T-helper 2 cell treated with Interferon-gamma antibody and Interleukin-4, amounts not matched to agents 5 μg/mL and 100 μg/mL, for 36 hours (primary cell): Measurements from ENCODE around the gene GCDH.
A peak's percentile ranks its signal among the peaks of the same experiment; 100 is the strongest.

Experiments
- DNase-seq: peaks from one replicate; pipeline ENCODE4 v3.0.0; 2021; ENCODE audit warnings: low spot score
- H3K27ac Mint-ChIP-seq: one replicate; pipeline ENCODE4 v1.8.0; 2021; ENCODE audit warnings: mild to moderate bottlenecking, mixed read lengths
- H3K27me3 Mint-ChIP-seq: one replicate; pipeline ENCODE4 v1.8.0; 2021; ENCODE audit warnings: low read depth, mixed read lengths
- H3K36me3 Mint-ChIP-seq: one replicate; pipeline ENCODE4 v1.8.0; 2021; ENCODE audit warnings: low read depth, mixed read lengths
- H3K4me1 Mint-ChIP-seq: one replicate; pipeline ENCODE4 v1.8.0; 2021; ENCODE audit warnings: low read depth, mixed read lengths
- H3K4me3 Mint-ChIP-seq: one replicate; pipeline ENCODE4 v1.8.0; 2022; ENCODE audit warnings: mild to moderate bottlenecking, moderate library complexity, mixed read lengths
- H3K9me3 Mint-ChIP-seq: one replicate; pipeline ENCODE4 v1.8.0; 2021; ENCODE audit warnings: mixed read lengths

Gene GCDH

GRCh38 chr19:12866416-12867119 lies 24.4 kb upstream of the GCDH start:
- Mint-ChIP-seq H3K4me1 (peaks cover 14% of the 10 kb centered on the region), H3K4me3 (peak overlapping the region; percentile 74), H3K36me3 (no peaks in the 10 kb centered on the region), H3K9me3 (no peaks in the 10 kb centered on the region), H3K27me3 (no peaks in the 10 kb centered on the region), H3K27ac (no peak overlapping the region)
- no peak for DNase-seq

DNA sequence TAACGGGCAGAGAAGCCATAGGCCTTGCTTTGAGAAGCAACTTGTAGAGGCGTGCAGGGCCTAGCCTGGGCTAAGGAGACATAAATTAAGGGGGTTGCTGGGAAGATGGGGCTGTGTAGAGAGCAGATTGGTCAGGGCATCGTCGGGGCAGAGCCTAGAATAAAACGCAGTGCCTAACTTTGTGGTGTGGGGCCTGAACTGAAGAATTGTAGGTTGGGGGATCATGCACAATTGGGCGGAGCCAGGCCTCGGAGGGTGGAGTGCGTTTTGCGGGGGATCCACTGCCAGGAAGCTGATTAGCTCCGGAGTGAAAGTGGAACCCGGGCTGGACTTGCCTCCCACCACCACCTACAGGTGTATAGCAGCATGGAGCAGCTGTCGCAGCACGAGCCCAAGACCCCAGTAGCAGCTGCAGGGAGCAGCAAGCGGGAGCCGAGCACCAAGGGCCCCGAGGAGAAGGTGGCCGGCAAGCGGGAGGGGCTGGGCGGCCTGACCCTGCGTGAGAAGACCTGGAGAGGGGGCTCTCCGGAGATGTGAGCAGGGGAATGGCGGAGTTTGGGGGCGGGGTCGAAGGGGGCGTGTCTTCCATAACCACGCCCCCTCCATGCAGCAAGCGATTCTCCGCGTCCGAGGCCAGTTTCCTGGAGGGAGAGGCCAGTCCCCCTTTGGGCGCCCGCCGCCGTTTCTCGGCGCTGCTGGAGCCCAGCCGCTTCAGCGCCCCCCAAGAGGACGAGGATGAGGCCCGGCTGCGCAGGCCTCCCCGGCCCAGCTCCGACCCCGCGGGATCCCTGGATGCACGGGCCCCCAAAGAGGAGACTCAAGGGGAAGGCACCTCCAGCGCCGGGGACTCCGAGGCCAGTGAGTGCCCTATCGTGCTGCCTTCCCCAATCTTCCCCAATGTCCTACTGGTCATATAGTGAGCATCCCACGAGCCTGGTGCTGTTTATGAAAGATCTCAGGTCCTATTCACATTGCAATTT lies 23.6 kb upstream of the GCDH start:
- H3K9me3 Mint-ChIP-seq: peaks cover 5% of the 10 kb centered on the region

GRCh38 chr19:12868540-12869112 lies 22.3 kb upstream of the GCDH start:
- Mint-ChIP-seq H3K27ac (no peak overlapping the region), H3K4me1 (peaks cover 14% of the 10 kb centered on the region), H3K36me3 (peaks cover 11% of the 10 kb centered on the region), H3K4me3 (peak overlapping the region; percentile 49), H3K9me3 (peaks cover 5% of the 10 kb centered on the region), H3K27me3 (no peaks in the 10 kb centered on the region)
- no peak for DNase-seq

More for the DNA sequence above, 23.6 kb upstream of the GCDH start:
- Mint-ChIP-seq H3K36me3 (peaks cover 6% of the 10 kb centered on the region), H3K4me3 (peak overlapping the region; percentile 74), H3K4me1 (peaks cover 14% of the 10 kb centered on the region), H3K27me3 (no peaks in the 10 kb centered on the region), H3K27ac (peak overlapping the region; percentile 44)
- peak; percentile 73 for DNase-seq

GRCh38 chr19:12871681-12872080 lies 19.3 kb upstream of the GCDH start:
- Mint-ChIP-seq H3K4me3 (no peak overlapping the region), H3K36me3 (peaks cover 17% of the 10 kb centered on the region), H3K9me3 (peaks cover 5% of the 10 kb centered on the region), H3K27me3 (no peaks in the 10 kb centered on the region), H3K27ac (no peak overlapping the region), H3K4me1 (peaks cover 11% of the 10 kb centered on the region)
- DNase-seq: no peak

DNA sequence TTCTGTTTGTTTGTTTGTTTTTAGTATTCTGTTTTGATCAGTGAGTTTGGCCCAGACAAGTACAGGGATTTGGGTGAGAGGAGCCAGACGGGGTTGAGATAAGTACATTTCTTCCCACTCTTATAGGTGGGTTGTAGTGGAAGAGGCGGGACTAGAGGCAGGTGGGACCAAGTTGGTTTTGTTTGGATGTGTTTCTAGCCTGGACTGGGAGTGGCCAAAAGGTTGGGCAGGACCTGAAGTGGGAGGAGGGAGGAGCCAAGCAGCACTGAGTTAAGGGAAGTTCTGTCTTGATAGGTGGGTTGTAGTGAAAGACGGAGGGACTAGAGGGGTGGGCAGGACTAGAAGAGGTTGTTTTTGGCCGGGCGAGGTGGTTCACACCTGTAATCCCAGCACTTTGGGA lies 18.7 kb upstream of the GCDH start:
- Mint-ChIP-seq H3K4me1 (peaks cover 7% of the 10 kb centered on the region), H3K27me3 (no peaks in the 10 kb centered on the region), H3K27ac (no peak overlapping the region), H3K9me3 (peaks cover 5% of the 10 kb centered on the region), H3K36me3 (peaks cover 17% of the 10 kb centered on the region), H3K4me3 (no peak overlapping the region)
- no peak for DNase-seq

DNA sequence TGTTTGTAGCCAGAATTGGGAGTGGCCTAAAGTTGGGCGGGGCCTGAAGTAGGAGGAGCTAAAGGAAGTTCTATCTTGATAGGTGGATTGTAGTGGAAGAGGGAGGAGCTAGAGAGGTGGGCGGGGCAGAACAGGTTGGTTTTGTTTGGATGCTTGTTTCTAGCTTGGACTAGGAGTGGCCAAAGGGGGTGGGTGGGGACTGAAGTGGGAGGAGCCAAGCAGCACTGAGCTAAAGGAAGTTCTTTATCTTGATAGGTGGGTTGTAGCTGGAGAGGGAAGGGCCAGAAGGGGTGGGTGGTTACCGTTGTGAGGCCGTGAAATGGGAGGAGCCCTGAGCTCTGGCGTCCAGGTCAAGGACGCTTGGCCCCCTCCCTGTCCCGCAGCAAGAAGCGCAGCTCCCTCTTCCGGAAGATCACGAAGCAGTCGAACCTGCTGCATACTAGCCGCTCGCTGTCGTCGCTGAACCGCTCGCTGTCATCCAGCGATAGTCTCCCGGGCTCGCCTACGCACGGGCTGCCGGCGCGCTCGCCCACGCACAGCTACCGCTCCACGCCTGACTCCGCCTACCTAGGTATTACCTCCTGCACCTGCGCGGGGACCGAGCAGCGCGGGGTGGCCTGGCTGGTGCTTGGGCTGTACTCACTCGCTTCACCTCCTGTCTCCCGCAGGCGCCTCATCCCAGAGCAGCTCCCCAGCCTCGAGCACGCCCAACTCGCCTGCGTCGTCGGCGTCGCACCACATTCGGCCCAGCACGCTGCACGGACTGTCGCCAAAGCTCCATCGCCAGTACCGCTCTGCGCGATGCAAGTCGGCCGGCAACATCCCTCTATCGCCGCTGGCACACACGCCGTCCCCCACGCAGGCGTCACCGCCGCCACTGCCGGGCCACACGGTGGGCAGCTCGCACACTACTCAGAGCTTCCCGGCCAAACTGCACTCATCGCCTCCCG lies 17.7 kb upstream of the GCDH start:
- peak; percentile 43 for DNase-seq
- H3K27me3 Mint-ChIP-seq: no peaks in the 10 kb centered on the region
- H3K36me3 Mint-ChIP-seq: peaks cover 21% of the 10 kb centered on the region
- H3K4me1 Mint-ChIP-seq: peaks cover 2% of the 10 kb centered on the region
- H3K9me3 Mint-ChIP-seq: peaks cover 5% of the 10 kb centered on the region
- H3K4me3 Mint-ChIP-seq: peak overlapping the region; percentile 26
- H3K27ac Mint-ChIP-seq: no peak overlapping the region

GRCh38 chr19:12873891-12874745 lies 16.8 kb upstream of the GCDH start:
- DNase-seq: no peak
- Mint-ChIP-seq H3K27ac (no peak overlapping the region), H3K4me3 (no peak overlapping the region), H3K4me1 (no peaks in the 10 kb centered on the region), H3K9me3 (peaks cover 5% of the 10 kb centered on the region), H3K27me3 (no peaks in the 10 kb centered on the region), H3K36me3 (peaks cover 25% of the 10 kb centered on the region)

- no peak overlapping the region for H3K4me3 Mint-ChIP-seq
- no peak for DNase-seq
- H3K27me3 Mint-ChIP-seq: no peaks in the 10 kb centered on the region
- peaks cover 4% of the 10 kb centered on the region for H3K4me1 Mint-ChIP-seq
- H3K36me3 Mint-ChIP-seq: peaks cover 25% of the 10 kb centered on the region
- no peak overlapping the region for H3K27ac Mint-ChIP-seq
- H3K9me3 Mint-ChIP-seq: peaks cover 5% of the 10 kb centered on the region
Observed at GRCh38 chr19:12875086-12875485, 15.9 kb upstream of the GCDH start.

DNA sequence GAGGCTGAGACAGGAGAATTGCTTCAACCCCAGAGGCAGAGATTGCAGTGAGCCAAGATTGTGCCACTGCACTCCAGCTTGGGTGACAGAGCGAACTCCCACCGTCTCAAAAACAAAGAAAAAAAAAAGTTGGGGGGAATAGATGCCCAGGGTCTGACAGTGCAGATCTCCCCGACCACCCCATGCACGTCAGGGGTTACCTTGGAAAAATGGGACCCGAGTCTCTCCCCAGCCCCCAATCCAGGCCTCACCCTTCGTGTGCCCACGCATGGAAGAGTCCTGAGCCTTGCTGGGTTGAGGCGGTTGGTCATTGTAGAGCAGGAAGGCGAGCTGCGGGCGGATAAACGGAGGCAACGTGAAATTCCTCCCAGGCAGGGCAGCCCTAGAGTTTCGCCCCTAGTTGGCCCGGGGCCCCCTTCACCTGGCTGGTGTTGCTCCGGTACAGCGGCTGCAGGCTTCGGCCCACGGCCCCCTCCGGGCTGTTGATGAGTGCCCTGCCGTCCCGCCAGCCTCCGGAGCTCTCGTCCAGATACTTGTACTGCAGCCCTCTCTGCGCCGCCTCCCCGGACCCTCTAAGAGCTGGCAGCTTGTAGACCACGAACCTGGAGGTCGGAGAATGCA lies 10.3 kb upstream of the GCDH start:
- Mint-ChIP-seq H3K27me3 (no peaks in the 10 kb centered on the region), H3K4me3 (peak overlapping the region; percentile 93), H3K4me1 (peaks cover 18% of the 10 kb centered on the region), H3K36me3 (peaks cover 17% of the 10 kb centered on the region), H3K9me3 (peaks cover 12% of the 10 kb centered on the region), H3K27ac (peak overlapping the region; percentile 90)
- DNase-seq: no peak

DNA sequence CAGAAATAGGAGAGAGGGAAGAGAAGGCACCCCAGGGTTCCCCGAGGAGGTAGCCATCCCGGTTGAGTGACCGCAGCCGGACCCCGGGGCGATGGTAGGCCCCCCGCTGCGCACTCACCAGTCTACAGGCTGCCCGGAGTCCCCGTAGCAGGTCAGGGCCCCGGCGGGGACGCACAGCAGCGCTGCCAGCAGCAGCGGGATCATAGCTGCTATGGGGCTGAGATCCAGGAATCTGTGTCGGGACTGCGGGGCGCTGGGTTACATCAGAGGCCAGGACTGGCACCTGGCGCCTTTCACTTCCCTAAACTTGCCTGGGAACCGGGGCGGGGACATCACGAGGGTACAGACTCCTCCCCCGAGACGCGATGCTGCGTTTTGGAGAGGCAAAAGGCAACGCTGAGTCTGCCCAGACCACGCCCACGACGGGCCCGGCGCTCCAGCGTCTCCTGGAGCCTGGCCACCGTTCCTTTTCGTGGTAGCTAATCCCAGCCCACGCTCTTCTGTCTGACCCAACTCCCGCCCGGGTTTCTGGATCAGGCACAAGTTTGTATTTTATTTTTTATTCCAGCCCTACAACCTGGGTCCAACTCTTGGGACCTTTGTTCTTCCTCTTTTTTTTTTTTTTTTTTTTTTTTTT lies 9.7 kb upstream of the GCDH start, which contains the start of gene DNASE2:
TSS of gene DNASE2 (minus strand) at position 278 of the 637 bp plus-strand sequence. CDS start at position 204, 74 bp downstream.
- H3K4me3 Mint-ChIP-seq: peak within 1 kb of the TSS; percentile 93
- H3K27me3 Mint-ChIP-seq: no peaks in the 10 kb centered on the region
- H3K27ac Mint-ChIP-seq: peak within 1 kb of the TSS; percentile 90
- H3K9me3 Mint-ChIP-seq: peaks cover 12% of the 10 kb centered on the region
- DNase-seq: peak; percentile 91
- peaks cover 18% of the 10 kb centered on the region for H3K4me1 Mint-ChIP-seq
- H3K36me3 Mint-ChIP-seq: peaks cover 15% of the 10 kb centered on the region

GRCh38 chr19:12882589-12882988 lies 8.4 kb upstream of the GCDH start:
- Mint-ChIP-seq H3K27me3 (no peaks in the 10 kb centered on the region), H3K9me3 (peaks cover 12% of the 10 kb centered on the region), H3K4me1 (peaks cover 18% of the 10 kb centered on the region), H3K4me3 (peak overlapping the region; percentile 93), H3K27ac (peak overlapping the region; percentile 64), H3K36me3 (peaks cover 15% of the 10 kb centered on the region)
- no peak for DNase-seq

DNA sequence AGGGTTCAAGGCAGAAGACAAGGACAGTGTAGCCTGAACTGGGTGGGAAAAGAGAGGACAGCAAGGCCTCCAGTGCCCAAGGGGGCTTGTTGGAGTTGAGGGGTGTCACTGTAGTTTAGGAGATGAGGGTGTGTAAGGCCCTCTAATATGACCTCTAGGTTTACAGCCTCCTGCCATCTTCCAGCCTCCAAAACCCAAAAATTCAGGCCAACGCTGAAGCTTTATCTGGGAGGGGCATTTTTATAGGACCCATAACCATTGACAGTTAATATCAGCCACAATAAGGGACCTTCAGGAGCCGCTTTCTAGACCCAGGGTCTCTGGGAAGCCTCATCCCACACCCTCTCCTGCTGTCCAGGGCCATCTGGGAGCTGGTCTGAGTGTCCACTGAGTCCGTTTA lies 6.8 kb upstream of the GCDH start:
- DNase-seq: no peak
- H3K9me3 Mint-ChIP-seq: peaks cover 12% of the 10 kb centered on the region
- H3K27me3 Mint-ChIP-seq: no peaks in the 10 kb centered on the region
- peaks cover 18% of the 10 kb centered on the region for H3K4me1 Mint-ChIP-seq
- peak overlapping the region; percentile 85 for H3K4me3 Mint-ChIP-seq
- no peak overlapping the region for H3K27ac Mint-ChIP-seq
- peaks cover 7% of the 10 kb centered on the region for H3K36me3 Mint-ChIP-seq
